HG02610 (cell line): ENCODE measurements around the gene MUC5AC.

Experiments
- ATAC-seq: cut with Tn5 transposase; IDR thresholded peaks from one replicate; pipeline ENCODE4 v1.9.1; 2021; ENCODE audit warnings: mild to moderate bottlenecking, moderate library complexity; ENCODE audit not compliant: unreplicated experiment

MUC5AC gene

GRCh38 chr11:1195682-1196515 is 38.1 kb downstream of the MUC5AC start:
- ATAC-seq = no peak

- no peak for ATAC-seq
Observed at GRCh38 chr11:1196516-1197391, 39.0 kb downstream of the MUC5AC start.

DNA sequence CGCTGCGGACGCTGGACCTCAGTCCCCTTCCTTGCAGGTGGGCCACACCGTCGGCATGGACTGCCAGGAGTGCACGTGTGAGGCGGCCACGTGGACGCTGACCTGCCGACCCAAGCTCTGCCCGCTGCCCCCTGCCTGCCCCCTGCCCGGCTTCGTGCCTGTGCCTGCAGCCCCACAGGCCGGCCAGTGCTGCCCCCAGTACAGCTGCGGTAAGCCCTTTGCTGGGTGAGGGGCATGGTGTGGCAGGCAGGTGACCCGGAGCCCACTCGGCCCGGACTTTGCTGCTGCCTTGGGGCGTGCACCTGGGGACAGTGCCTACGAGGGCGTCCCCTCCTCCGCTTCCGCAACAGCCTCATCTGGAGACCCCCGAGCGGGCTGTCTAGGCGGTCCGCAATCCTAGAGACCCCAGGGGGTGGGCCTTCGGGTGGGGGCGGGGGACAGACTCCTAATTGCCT is 39.7 kb downstream of the MUC5AC start:
- no peak for ATAC-seq

- no peak for ATAC-seq
Observed at GRCh38 chr11:1197886-1198560, 40.3 kb downstream of the MUC5AC start.

DNA sequence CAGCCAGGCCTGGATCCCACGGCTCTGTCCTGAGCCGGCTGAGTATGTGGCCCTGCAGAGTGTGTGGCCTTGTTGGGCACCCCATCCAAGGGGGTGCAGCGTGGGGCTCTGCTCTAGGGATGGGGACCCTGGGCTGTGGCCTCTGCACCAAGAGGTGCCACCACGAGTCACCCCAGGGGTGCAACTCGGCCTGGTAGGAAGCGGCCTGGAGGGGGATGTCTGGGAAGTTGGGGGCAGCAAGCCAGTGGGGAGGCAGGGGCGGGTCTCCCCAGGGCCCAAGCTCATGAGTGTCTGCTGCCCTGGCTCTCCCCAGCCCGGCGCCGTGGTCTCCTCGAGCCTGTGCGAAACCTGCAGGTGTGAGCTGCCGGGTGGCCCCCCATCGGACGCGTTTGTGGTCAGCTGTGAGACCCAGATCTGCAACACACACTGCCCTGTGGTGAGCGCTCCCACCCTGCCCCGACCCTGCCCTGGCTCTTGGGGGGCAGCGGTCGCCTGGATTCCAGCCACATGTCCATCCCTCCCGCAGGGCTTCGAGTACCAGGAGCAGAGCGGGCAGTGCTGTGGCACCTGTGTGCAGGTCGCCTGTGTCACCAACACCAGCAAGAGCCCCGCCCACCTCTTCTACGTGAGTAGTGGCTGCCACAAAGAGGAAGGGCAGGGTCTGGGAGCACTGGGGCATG is 40.9 kb downstream of the MUC5AC start:
- ATAC-seq = no peak

- no peak for ATAC-seq
Observed at GRCh38 chr11:1199241-1199750, 41.5 kb downstream of the MUC5AC start.

DNA sequence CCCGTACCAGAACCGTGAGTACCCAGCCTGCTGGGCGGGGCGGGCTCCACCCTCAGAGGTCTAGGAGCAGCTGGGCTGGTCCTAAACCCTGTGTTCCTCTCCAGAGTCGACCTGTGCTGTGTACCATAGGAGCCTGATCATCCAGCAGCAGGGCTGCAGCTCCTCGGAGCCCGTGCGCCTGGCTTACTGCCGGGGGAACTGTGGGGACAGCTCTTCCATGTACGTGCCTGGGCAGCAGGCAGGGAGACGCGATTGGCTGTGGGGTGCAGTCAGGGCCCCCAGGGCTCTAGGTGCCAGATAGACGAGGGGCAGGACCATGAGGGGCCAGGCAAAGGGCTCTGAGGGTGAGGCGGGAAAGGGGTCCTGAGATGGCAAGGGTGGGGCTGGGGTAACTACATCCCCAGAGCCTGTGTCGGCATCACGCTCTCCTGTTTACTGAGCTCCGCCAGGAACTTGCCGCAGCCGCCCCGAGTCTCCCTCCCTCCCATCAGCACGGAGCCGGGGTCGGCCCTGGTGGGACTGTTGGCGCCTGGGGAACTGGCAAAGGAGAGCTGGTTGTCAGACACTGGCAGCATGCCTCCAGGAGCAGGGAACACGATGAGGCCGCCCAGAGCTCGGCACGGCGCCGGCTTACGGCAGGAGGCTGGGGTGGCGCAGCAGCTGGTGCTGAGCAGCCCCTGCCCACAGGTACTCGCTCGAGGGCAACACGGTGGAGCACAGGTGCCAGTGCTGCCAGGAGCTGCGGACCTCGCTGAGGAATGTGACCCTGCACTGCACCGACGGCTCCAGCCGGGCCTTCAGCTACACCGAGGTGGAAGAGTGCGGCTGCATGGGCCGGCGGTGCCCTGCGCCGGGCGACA is 42.2 kb downstream of the MUC5AC start:
- ATAC-seq = no peak

GRCh38 chr11:1200611-1201191 is 42.9 kb downstream of the MUC5AC start:
- no peak for ATAC-seq

GRCh38 chr11:1201395-1202153 is 43.8 kb downstream of the MUC5AC start:
- ATAC-seq = no peak

GRCh38 chr11:1202154-1202775 is 44.5 kb downstream of the MUC5AC start:
- no peak for ATAC-seq

GRCh38 chr11:1202776-1203504 is 45.2 kb downstream of the MUC5AC start:
- no peak for ATAC-seq

DNA sequence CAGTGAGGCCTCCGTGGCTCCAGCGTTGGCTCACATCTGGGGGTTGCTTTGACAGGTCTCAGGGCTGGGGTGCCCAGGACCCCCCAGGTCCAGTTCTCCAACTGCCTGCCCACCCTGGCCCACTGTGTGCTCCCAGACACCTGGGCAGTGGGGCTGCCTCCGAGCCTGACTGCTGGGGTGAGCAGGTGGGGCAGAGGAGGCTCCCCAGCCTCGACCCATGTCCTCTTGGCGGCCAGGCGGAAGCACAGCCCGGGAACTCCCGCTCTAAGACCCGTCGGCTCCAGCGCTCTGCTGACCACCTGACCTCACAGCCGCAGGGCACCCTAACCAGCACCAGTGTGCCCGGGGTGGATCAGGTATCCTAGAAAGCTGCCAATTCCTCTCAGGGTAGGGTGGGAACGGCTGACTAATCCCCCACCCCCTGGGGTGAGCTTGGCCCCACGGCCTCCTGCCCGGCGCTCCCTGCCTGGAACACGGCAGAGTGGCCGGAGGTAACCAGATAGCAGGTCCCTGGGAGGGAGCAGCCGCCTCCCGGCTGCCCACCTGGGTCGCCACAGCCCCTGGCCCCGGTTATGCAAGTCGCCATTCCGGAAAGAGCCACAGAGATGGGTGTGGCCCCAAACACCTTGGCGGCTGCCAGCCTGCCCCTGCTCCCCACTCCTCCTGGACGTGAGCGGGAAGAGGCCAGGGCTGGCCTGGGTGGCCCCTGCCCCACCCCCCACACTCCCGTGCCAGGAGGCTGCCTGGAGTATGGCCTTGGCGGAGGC is 45.9 kb downstream of the MUC5AC start:
- no peak for ATAC-seq

DNA sequence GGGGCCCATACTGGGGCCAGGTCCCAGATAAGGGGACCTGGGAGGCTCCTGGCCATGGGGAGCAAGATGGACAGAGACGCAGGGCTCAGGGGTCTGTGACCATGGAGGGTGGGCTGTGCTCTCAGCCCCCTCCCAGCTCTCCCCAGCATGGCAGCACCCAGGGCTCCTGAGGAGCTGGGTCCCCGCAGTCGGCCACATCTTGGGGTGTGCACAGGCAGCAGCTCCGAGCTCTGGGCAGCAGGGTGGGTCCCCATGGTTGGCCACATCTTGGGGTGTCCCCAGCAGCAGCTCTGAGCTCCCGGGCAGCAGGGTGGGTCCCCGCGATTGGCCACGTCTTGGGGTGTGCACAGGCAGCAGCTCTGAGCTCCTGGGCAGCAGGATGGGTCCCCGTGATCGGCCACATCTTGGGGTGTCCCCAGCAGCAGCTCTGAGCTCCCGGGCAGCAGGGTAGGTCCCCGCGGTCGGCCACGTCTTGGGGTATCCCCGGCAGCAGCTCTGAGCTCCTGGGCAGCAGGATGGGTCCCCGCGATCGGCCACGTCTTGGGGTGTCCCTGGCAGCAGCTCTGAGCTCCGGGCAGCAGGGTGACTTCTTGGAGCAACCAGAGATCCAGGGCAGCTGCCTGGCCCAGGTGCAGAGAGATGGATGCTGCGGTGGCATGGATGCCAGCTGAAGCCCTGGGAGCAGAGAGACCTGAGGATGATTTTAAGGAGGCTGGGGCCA is 46.8 kb downstream of the MUC5AC start:
- no peak for ATAC-seq

DNA sequence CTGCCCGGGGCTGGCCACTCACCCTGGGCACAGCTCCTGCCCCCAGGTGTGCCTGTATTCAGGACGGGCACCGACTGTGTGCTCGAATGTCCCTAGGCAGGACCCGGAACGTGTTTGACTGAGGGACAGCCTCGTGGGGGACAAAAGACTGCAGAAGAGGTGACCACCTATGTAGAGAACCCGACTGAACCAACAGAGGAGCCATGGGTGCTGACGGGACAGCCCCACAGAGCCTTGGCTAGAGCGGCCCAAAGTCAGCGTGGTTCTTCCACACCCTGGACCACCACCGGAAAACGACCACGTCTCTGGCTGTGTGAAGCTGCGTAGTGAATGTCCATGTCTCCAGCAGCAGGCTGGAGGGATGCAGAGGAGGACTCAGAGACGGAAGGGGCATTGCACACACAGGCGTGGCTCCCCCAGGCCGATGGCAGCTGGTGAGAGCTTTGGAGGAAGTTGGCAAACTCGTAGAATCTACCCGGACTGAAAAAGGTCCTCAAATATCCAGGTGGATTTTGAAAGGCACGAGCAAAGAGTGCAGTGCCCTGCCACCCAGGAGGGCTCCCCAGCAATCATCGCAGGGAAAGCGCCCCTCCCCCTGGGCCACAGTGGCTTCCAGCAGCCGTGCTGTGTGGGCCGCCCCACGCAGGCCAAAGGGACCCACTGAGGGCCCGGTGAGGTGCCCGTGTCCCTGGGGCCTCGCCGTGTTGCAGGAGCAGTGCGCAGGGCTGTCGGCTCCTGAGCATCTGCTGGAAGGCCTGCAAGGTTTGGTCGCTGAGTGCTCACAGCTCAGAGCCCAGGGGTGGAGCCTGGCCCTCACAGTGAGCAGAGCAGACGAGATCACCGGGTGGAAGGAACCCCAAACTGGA is 47.6 kb downstream of the MUC5AC start:
- ATAC-seq = no peak

DNA sequence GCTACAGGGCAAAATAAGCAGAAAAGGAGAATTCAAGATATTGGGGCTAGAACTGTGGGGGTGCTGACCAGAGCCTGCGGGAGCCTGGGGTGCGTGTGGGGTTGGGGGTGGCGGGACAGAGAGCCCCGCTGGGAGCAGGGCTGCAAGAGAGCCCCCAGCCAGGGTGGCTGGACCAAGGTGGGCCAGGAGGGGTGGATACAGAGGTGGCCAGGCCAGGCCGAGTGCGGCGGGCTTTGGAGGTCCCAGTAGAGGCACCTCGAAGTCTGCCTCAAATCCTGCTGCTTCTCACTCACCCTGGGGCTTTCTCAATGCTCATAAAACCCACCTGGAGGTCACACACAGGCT is 48.2 kb downstream of the MUC5AC start:
- no peak for ATAC-seq
